Measurements from ENCODE around the gene ST7.

GRCh38 chr7:117095055-117095454 is 141.8 kb downstream of the ST7 start:
- no peak for TF ChIP-seq GATA3 (IDR thresholded peaks at IDR 0.05; ENCODE audit: low read depth, low read length)
- no peak for TF ChIP-seq GATA2 (IDR thresholded peaks at IDR 0.05; ENCODE audit: low read depth, low read length)

Data from SH-SY5Y (cell line).